HG03575 (cell line): ENCODE measurements around the gene TRAF7.

ENCODE experiments used
- ATAC-seq: cut with Tn5 transposase; IDR thresholded peaks from one replicate; pipeline ENCODE4 v1.9.1; 2021; ENCODE audit not compliant: unreplicated experiment, insufficient number of reproducible peaks, low FRiP score; ENCODE audit errors: extremely low read depth

Gene TRAF7

GRCh38 chr16:2158262-2158638, 2.7 kb downstream of the TRAF7 start:
- ATAC-seq, result no peak

GRCh38 chr16:2159175-2159838, 3.7 kb downstream of the TRAF7 start:
- no peak for ATAC-seq

DNA sequence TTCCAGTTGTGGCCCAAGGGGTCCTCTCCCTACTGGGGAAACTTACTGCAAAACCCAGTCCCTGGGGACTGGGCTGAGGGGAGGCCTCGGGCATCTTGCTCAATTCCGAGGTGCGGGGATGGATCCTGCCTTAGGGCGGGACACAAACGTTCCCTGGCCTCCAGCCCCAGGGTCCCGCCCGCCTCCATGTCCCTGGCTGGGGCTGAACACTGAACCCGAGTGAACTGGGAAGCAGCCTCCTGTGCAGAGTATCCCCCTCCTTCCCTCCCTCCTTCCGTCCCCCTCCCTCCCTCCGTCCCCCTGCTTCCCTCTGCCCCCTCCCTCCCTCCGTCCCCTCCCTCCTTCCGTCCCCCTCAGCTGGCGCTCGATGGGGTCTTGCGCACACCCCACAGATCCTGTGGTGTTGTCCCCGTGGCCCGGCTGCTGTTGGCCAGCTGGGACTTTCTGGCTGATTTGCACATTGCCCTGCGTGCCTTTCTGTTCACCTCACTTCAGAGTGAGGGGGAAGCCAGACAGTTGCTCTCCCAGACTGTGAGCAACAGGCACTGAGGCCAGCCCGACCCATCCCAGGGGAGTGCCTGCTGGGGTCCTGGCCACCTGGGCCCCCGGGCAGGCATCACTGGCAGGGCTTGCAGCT, 5.5 kb downstream of the TRAF7 start:
- ATAC-seq, result no peak

- no peak for ATAC-seq
Measured at GRCh38 chr16:2161911-2162310, 6.3 kb downstream of the TRAF7 start.

GRCh38 chr16:2162676-2163118, 7.1 kb downstream of the TRAF7 start:
- no peak for ATAC-seq

DNA sequence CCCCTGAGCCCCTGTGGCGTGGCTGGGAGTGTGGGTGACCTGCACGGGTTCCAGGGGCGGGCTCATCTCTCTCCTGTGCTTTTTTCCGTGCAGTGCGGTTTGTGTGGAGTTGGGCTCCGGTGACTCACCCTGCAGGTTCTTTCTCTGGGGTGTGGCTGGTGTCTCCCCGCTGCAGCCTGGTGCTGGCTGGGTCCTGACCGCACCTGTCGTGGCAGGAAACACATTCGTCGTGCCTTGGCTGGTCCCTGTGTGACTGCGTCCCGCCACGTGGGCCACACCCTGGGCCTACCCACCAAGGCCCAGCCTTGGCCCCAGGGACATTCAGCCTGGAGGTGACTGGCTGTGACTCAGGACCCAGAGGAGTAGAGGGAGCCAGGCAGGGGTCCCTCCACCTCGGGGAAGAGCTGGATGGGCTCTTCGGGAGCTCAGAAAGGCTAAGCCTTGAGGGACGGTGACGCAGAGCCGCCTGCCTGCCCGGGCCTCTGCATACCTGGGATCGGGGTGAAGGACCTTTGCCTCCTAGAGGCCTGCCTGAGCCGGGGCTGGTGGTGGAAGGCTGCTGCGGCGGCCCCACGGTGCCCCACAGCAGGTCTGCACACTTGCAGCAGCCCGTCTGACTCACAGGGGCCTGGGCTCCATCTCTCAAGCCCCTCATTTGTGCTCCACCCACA, 7.8 kb downstream of the TRAF7 start:
- no peak for ATAC-seq

- no peak for ATAC-seq
Measured at GRCh38 chr16:2165861-2166260, 10.3 kb downstream of the TRAF7 start.

DNA sequence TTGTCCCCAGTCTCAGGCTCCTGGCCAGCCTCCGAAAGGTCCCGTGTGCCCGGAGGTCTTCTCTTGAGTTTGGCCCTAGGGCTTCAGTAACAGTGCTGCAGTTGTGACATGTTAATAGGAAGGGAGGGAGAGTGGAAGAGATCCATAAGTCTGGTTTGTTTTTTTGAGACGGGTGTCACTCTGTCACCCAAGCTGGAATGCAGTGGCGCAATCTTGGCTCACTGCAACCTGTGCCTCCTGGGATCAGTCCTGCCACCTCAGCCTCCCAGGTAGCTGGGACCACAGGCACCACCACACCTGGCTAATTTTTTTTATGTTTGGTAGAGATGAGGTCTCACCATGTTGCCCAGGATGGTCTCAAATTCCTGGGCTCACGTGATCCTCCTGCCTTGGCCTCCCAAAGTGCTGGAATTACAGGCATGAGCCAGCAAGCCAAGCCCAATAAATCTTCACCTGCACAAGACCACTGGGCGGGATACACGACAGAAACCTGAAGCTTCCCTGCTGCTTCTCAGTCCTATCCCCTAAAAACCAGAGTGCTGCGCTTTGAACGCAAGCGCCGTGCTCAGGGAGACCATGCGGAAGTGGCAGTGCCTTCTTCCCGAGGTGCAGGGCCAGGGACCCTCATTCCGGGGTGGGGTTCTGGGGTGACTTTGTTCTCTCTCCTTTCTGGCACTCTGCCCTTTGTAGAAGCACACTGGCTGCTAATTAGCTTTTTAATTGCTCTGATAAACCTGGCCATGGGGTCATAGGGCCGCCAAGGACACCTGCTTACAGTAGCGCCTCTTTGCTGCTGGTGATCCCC, 10.9 kb downstream of the TRAF7 start:
- no peak for ATAC-seq

GRCh38 chr16:2167068-2167638, 11.6 kb downstream of the TRAF7 start:
- ATAC-seq, result no peak

DNA sequence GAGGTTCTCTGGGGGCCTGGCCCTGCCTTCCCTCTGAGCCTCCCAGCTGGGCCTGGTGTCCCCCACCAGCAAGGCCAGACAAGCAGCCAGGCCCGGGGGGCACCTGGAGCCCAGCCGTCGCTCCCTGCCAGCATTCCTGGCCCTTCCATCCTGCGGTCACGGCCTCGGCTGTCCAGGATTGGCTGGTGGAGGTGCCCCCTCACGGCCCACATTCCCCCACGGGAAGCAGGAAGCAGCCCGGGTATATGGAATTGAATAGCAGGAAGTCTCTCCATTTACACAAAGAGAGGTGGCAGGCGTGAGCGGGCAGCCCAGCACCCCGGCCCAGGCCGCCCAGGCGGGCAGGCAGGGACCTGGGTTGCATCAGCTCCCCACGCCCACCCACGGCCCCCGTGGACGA, 14.5 kb downstream of the TRAF7 start:
- no peak for ATAC-seq

DNA sequence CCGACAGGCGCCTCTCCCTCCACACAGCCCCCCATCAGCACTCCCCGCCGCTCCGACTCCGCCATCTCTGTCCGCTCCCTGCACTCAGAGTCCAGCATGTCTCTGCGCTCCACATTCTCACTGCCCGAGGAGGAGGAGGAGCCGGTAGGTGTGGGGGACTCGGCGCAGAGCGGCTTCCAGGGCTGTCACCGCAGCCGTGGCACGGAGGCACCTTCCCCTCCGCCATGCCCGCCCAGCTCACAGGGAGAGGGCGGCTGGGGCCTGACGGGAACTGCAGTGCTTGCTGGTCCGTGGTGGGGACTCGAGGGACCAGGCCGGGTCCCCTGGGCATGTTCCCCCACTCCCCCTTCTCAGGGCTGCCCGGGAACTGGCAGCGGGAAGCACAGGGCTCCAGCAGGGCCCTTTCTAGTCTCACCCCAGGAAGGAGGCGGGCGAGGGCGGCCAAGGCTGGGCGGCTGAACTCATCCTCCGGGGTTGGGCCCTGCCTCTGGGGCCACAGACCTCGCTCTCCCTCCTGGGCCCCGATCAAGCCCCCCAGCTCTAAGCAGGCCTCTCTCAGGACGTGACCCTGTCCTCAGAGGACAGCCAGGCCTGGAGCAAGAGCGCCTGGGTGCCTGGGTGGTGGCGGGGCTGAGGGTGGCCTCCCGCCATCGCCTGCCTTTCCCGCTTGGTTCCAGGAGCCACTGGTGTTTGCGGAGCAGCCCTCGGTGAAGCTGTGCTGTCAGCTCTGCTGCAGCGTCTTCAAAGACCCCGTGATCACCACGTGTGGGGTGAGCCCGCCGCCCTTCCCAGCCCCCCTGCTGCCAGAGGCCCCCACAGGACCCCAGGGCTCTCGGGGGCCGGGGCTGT, 15.2 kb downstream of the TRAF7 start:
- ATAC-seq, result no peak

DNA sequence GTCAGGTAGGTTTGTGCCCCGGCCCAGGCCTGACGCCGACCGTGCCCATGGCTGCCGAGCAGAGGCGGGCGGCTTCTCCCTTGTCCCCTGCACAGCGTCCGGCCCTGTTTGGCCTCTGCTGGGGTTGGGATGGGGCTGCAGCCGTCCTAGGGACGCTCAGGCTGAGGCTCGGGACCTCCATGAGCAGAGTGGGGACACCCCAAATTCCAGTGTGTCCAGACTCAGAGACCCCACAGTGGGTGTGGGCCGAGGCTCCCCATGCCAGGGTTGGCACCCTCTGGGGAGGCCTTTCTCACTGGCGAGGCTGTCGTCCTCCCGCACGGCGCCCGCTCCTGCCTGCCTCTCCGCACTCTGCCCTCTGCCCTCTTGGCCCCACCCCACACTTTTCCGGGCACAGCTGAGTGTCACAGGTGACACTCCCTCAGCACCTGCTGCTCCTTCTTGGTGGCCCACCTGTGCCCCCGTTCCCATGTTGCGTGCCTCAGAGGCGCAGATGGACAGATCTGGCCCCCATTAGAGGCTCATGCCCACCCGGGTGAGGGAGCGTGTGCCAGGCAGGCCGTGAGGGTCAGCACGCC, 16.1 kb downstream of the TRAF7 start:
- no peak for ATAC-seq

DNA sequence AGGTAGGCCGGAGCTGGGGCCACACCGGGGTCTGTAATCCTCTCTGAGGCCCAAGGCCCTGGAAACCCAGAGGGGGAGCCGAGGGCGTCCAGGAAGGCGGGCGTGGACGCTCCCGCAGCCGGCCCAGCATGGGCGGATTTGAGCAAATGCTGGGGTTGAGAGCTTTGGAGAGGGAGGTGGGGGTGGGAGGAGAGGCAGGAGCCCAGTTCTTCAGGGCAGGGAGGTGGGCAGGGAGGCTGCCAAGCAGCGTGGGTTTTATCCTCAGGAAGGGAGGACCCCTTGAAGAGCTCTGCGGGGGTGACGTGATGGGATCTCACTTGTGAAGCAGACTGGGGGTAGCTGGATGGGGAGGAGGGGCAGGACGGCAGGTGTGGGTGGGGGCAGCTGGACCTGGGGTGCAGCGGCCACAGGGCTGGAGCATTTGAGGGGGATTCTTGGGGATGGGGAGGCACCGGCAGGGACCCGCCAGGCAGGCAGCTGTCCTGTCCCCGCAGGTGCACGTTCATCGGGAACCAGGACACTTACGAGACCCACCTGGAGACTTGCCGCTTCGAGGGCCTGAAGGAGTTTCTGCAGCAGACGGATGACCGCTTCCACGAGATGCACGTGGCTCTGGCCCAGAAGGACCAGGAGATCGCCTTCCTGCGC, 17.2 kb downstream of the TRAF7 start:
- no peak for ATAC-seq

DNA sequence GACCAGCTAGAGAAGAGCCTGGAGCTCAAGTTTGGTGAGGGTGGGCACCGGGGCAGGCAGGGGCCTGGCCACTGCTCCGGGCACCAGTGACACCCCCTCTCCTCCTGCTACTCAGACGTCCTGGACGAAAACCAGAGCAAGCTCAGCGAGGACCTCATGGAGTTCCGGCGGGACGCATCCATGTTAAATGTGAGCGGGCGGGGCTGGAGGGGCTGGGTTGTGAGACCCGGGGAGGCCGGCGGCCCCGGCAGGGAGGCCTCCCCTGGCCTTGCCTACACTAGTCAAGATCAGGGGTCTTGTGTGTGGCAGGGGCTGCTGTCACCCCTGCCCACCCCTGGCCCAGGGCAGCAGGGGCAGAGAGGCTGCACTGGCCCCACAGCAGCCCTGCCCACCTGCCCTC, 17.8 kb downstream of the TRAF7 start:
- no peak for ATAC-seq

GRCh38 chr16:2173916-2174315, 18.3 kb downstream of the TRAF7 start:
- ATAC-seq, result no peak

- no peak for ATAC-seq
Measured at GRCh38 chr16:2174396-2175131, 19.0 kb downstream of the TRAF7 start.

GRCh38 chr16:2175454-2175853, 19.9 kb downstream of the TRAF7 start:
- no peak for ATAC-seq
